GM19328 (cell line): ENCODE measurements around the gene LCE1F.

Experiments
- ATAC-seq: cut with Tn5 transposase; IDR thresholded peaks from one replicate; pipeline ENCODE4 v1.9.1; 2021; ENCODE audit warnings: mild to moderate bottlenecking, moderate library complexity; ENCODE audit not compliant: unreplicated experiment

LCE1F gene

GRCh38 chr1:152770411-152770810, 4.5 kb upstream of the LCE1F start:
- ATAC-seq: no peak

- ATAC-seq: no peak
Observed at GRCh38 chr1:152776361-152776760, 1.4 kb downstream of the LCE1F start.

DNA sequence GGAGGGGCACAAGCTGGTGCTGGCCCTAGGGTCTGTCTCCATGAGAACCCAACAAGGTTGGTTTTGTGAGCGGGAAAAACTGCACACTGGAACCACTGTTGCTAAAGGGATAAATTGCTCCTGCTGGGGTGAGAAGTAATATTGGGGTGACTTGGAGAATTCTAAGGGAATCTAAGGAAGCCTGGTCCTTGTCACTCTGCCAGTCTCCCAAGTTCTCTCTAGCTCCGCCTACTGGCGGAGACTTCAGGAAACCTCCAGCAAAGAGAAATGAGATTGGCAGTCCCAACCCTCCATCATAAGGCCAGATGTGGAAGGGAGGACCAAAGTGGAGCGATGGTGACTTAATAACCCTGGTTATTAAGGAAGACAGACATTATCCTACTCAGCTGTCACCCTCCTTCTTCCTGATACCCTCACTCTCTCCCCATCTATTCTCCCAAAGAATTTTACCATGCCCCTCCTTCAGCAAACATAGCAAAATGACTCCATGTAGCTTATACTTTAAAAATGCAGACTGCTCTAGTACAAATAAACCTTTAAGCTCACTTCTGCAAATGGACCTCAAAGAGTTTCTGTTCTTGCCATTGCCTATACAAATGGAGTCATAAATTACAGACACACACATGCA, 2.7 kb downstream of the LCE1F start:
- ATAC-seq: no peak

DNA sequence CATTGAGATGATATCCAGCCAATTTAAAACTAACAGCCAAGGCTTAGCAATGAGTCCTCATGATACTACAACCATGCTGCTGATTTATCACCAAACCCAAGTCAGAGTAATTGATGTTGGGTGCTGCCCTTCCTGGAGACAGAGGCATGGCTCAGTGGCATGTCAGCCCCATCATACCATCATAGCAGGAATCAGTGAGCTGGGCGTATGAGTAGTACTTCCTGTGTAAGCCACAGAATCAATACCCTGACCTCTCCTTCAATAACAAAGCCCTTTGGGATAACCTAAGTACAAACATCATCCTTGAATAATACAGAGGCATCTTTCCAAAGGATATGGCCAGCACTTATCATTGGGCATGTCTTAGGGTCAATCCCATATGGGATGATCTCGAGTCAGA, 8.2 kb downstream of the LCE1F start:
- no peak for ATAC-seq

GRCh38 chr1:152786077-152786476, 11.1 kb downstream of the LCE1F start, which contains the start of gene LCE1E:
TSS of gene LCE1E (plus strand) at chr1:152786257. CDS start at chr1:152787300, 1,043 bp downstream.
- no peak for ATAC-seq

GRCh38 chr1:152795686-152796085, 20.7 kb downstream of the LCE1F start:
- ATAC-seq: no peak

DNA sequence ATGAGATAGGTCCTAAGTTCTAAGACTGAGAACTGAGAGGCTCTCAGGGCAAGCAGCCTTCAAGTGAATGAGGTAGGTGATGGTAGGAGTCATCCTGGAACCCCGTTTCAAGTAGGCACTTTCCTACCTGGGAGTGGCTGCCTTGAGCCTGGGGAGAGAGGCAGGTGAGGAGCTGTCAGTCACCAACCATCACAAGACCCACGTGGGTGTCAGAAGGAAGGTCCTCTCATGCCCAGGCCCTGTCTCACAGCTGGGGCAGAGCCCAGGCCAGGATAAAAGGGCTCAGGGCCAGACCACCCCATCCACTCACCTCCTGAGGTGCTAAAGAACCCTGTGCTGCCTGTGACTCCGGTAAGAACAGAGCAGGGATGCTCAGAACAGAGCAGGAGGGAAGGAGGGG, 21.5 kb downstream of the LCE1F start, which contains the start of gene LCE1D:
TSS of gene LCE1D (plus strand) at position 301 of the 400 bp plus-strand sequence. CDS start 1,074 bp downstream, outside the sequence.
- ATAC-seq: no peak

- ATAC-seq: no peak
Observed at GRCh38 chr1:152801333-152801732, 26.4 kb downstream of the LCE1F start.

DNA sequence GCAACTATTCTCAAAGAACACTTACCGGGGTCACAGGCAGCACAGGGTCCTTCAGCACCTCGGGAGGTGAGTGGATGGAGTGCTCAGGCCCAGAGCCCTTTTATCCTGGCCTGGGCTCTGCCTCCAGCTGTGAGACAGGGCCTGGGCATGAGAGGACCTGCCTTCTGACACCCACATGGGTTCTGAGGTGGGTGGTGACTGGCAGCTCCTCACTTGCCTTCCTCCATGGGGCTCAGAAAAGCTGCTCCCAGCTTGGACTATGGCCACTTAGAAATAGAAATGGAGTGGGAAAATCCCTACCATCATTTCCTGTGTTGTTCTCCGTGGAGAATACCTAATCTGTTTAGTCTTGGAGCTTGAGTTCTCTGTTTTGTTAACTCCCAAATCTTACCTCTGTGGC, 31.6 kb downstream of the LCE1F start, which contains the start of gene LCE1C:
TSS of gene LCE1C (minus strand) at position 76 of the 400 bp plus-strand sequence. CDS start 1,173 bp downstream, outside the sequence.
- ATAC-seq: no peak

DNA sequence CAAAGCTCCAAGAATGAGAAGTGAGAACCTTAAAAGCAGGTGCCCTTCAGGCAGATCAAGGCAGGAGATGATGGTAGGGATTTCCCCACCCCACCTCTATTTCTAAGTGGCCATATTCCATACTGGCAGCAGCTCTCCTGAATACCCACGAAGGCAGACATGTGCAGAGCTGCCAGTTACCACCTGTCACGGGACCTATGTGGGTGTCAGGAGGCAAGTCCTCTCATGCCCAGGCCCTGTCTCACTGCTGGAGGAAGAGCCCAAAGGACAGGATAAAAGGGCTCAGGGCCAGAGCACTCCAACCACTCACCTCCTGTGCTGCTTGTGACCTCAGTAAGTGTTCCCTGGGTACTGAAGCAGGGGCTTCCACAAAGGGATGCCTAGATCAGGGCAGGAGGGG, 36.1 kb downstream of the LCE1F start:
- ATAC-seq: no peak

DNA sequence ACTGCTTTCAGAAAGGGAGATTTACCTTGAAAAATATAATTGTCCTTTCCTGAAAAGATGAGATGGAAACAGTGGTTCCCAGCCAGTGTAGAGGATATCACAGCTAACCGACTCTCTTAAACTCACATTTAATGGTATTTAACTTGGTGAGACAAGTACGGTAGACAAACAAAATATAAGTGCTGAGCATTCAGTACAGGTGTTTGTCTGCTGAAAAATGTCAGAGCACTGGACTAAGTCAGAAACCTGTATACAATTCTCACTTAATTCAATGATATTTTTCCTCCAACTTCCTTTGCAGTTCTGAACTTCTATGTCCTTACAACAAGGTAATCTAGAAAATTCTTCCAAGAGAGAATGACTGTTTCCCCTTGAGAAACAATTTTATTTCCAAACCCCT, 36.7 kb downstream of the LCE1F start, which contains the start of gene LCE1B:
TSS of gene LCE1B (plus strand) at position 301 of the 400 bp plus-strand sequence. CDS start 476 bp downstream, outside the sequence.
- ATAC-seq: no peak

DNA sequence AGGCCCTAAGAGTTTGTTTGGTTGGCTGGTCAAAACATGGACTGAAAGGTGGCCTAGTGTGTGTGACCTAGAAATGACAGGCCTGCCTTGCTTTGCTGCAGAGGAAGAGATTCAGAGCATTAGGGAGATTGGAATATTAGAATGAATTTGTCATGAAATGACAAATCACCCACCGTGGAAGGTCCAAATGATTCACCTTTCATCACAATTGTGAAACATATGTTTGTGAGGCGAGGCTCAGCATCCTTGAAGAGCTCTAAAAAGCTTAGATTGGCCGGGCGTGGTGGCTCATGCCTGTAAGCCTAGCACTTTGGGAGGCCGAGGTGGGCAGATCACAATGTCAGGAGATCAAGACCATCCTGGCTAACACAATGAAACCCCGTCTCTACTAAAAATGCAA, 42.4 kb downstream of the LCE1F start:
- no peak for ATAC-seq

DNA sequence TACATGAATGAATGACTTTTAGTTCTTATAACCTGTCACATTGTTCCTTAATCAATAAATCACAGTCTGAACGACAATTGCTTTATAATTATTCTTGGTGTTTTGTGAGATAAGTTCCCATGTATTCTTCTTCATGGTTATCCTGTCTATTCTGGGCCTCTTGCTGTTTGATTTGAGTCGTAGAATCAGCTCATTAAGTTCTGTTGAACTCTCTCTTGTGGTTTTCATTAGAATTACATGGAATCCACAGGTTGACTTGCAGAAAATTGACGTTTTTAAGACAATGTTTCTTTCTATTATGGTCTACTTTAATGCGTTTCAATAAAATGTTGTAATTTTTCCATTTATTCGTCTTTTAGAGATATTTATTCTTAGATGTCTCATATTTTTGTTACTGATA, 48.4 kb downstream of the LCE1F start:
- no peak for ATAC-seq

DNA sequence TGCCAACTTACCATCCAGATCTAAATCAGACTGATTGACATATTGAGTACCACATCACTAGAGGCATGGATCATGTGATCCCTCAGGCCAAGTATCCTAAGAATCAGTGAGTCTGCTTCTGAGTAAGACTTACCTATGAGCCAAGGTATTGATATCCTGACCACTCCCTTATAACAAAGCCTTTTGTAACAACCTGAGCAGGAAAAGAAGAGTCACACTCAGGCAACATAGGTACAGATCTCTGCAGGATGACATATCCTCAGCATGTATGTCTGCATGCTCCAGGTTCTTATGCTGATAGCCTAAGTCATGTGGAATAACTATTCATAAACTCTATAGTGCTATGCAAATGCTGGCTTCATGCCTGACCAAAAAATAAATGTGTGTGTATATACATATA, 50.0 kb downstream of the LCE1F start:
- ATAC-seq: no peak
